Heart left ventricle (tissue), 16 donors: ENCODE results near the gene XIRP2. TPM values are rescaled to one million over a fixed set of nuclear protein-coding genes. Genes with fewer than 3 reads are reported as not detected.

ENCODE experiments used
- ATAC-seq, 4 donors: fragments of 200-7000 bp; cut with Tn5 transposase; one replicate each; pipeline ENCODE4 v1.9.1; 2020 to 2022; ENCODE audit warnings: moderate library complexity in 4 of 4, mild to moderate bottlenecking in 3 of 4, moderate number of reproducible peaks in 1 of 4
- DNase-seq, 5 donors: peaks; one replicate each; pipeline ENCODE4 v3.0.0-alpha.2; 2020
- H3K27ac ChIP-seq, 12 donors: fragments of 200-600 bp; sonication (generic) in 4 of 12; one replicate each; pipeline versions ENCODE4 v1.5.0 to v1.8.0; 2016 to 2022; ENCODE audit warnings: mild to moderate bottlenecking in 2 of 12
- H3K27me3 ChIP-seq, 9 donors: fragments of 200-600 bp; sonication (generic) in 2 of 9; one replicate each; pipeline versions ENCODE4 v1.5.1 to v1.8.0; 2016 to 2022; ENCODE audit warnings: mild to moderate bottlenecking in 3 of 9
- H3K36me3 ChIP-seq, 9 donors: fragments of 200-600 bp; sonication (generic) in 2 of 9; one replicate each; pipeline versions ENCODE4 v1.5.0 to v1.8.0; 2018 to 2022; ENCODE audit warnings: mild to moderate bottlenecking in 2 of 9
- H3K4me1 ChIP-seq, 12 donors: fragments of 200-600 bp; sonication (generic) in 4 of 12; one replicate each; pipeline versions ENCODE4 v1.5.0 to v1.8.0; 2016 to 2022; ENCODE audit warnings: mild to moderate bottlenecking in 3 of 12
- H3K4me3 ChIP-seq, 12 donors: fragments of 200-600 bp; sonication (generic) in 4 of 12; one replicate each; pipeline versions ENCODE4 v1.5.0 to v1.8.0; 2017 to 2022; ENCODE audit warnings: mild to moderate bottlenecking in 9 of 12, moderate library complexity in 4 of 12
- H3K9me3 ChIP-seq, 12 donors: fragments of 200-600 bp; sonication (generic) in 4 of 12; one replicate each; pipeline versions ENCODE4 v1.5.0 to v1.8.0; 2016 to 2022; ENCODE audit warnings: mild to moderate bottlenecking in 1 of 12
- CTCF ChIP-seq, 12 donors: fragments of 200-600 bp; sonication (generic) in 4 of 12; IDR thresholded peaks; one replicate each; pipeline versions ENCODE4 v1.5.0 to v1.8.0; 2018 to 2022; ENCODE audit warnings: antibody characterized with exemption in 12 of 12, mild to moderate bottlenecking in 5 of 12
- POLR2A ChIP-seq, 2 donors: fragments of 450-650 bp; IDR thresholded peaks; one replicate each; pipeline ENCODE4 v1.6.1; 2017; ENCODE audit warnings: antibody characterized with exemption in 2 of 2, mild to moderate bottlenecking in 2 of 2, moderate library complexity in 2 of 2
- WGBS, 4 donors: extraction: QIAGEN DNeasy Blood & Tissue Kit in 2 of 4; methylation state at CpG; one replicate each; pipeline versions ENCODE4 v1.1.5 to v1.1.7; 2013 to 2018; 5-methylcytosine and 5-hydroxymethylcytosine counted together
- intact Hi-C, 10 donors: fragments of 100-400 bp; cut with DNase I; formaldehyde crosslinking; loops; one replicate each; pipeline versions ENCODE4 v1.11.1 to v1.14.2; 2022
- polyA plus RNA-seq, 2 donors: library from polyadenylated mRNA; stranded (reverse); fragments of 200-250 nt; gene quantifications; one replicate each; pipeline ENCODE4 v1.2.3, GENCODE V29; 2013
- total RNA-seq, 9 donors: library from RNA; depleted of rRNA in 2 of 9; stranded (reverse); fragments of >200 nt in 2 of 9; fragmentation: NEBNext Ultra II Directional in 3 of 9; extraction: Animal tissue kit (Norgen Biotek cat#: 25700) in 3 of 9; gene quantifications; one replicate each; pipeline versions ENCODE4 v1.1.0 to v1.2.4, GENCODE V29; 2016 to 2023
- donor health status: ischemic (EF 13 %, LVEDD 7.1; RV severe dilation, severe dysfunction).
- donor health status: healthy with polysubstance abuse.
- donor health status: DM: no; HTN: yes; CAD: no.
- donor health status: DM: no; HTN: no; CAD: no.
- donor health status: ischemic (EF 25% LVEDD 6.9; RV normal size, moderate dysfunction).
- donor health status: ischemic (EF 25% LVEDD 5.7; RV mildly dilated, moderate dysfunction).
- donor health status: healthy.
- donor health status: DM: yes; HTN: yes; CAD: no.
- donor health status: ischemic (EF 35%, LVEDD 5.7; RV mildly dilated, moderate dysfunction).
- donor health status: nonischemic (EF 11% LVEDD 7.7; RV severe dilation, severe dysfunction).
- donor health status: DM: yes; HTN: yes; CAD: no.
- donor health status: PGD.
- donor health status: ischemic (EF 29% LVEDD 5.4; RV normal size, mild dysfunction).
- donor health status: nonischemic (EF 23%, LVEDD 6.1; RV moderate dilation, normal function).

XIRP2 gene
- total and polyA plus RNA-seq, 11 donors = 227 to 2,395 (median 626) TPM

GRCh38 chr2:167190053-167190452 lies 301.8 kb downstream of the XIRP2 start:
- peaks cover 0 to 27% (median 1%) of the 10 kb centered on the region in 12 donors for H3K4me1 ChIP-seq
- ATAC-seq (peak; percentile 41 to 70 (median 64)), DNase-seq (peak in 4 of 5 donors; percentile 59 to 69 (median 62))
- intact Hi-C loops = no loop called here
- H3K27me3 ChIP-seq = no peaks in the 10 kb centered on the region
- WGBS, 4 donors = 18 to 24% (median 21%) methylated on average over 3 of the region's 3 CpGs
- peak overlapping the region; percentile 38 to 91 (median 80) for H3K27ac ChIP-seq
- H3K9me3 ChIP-seq = no peaks in the 10 kb centered on the region
- TF ChIP-seq POLR2A (IDR thresholded peaks at IDR 0.05) (no peak), CTCF (IDR thresholded peaks at IDR 0.05) (no peak)
- H3K36me3 ChIP-seq = no peaks in the 10 kb centered on the region
- peak overlapping the region in 10 of 12 donors; percentile 14 to 60 (median 52) for H3K4me3 ChIP-seq

- H3K4me3 ChIP-seq = peak overlapping the region in 9 of 12 donors; percentile 11 to 60 (median 52)
- no peaks in the 10 kb centered on the region for H3K27me3 ChIP-seq
- WGBS, 4 donors = 48 to 64% (median 54%) methylated on average over 3 of the region's 3 CpGs
- DNase-seq (no peak), ATAC-seq (no peak)
- H3K4me1 ChIP-seq = peaks cover 0 to 40% (median 8%) of the 10 kb centered on the region in 12 donors
- TF ChIP-seq CTCF (IDR thresholded peaks at IDR 0.05) (no peak), POLR2A (IDR thresholded peaks at IDR 0.05) (no peak)
- no peaks in the 10 kb centered on the region for H3K9me3 ChIP-seq
- no peaks in the 10 kb centered on the region for H3K36me3 ChIP-seq
- H3K27ac ChIP-seq = peak overlapping the region in 9 of 12 donors; percentile 60 to 91 (median 84)
- intact Hi-C loops = no loop called here
These were observed 303.3 kb downstream of the XIRP2 start for GRCh38 chr2:167191588-167191987.

- H3K4me3 ChIP-seq = peak overlapping the region in 7 of 12 donors; percentile 12 to 60 (median 51)
- no peaks in the 10 kb centered on the region for H3K9me3 ChIP-seq
- no peaks in the 10 kb centered on the region for H3K36me3 ChIP-seq
- DNase-seq = no peak
- peaks cover 0 to 46% (median 14%) of the 10 kb centered on the region in 12 donors for H3K4me1 ChIP-seq
- H3K27me3 ChIP-seq = no peaks in the 10 kb centered on the region
- 27 to 42% (median 39%) methylated on average over 4 of the region's 4 CpGs for WGBS, 4 donors
- peak in 1 of 4 donors; percentile 21 for ATAC-seq
- H3K27ac ChIP-seq = peak overlapping the region in 11 of 12 donors; percentile 12 to 91 (median 82)
- TF ChIP-seq CTCF (IDR thresholded peaks at IDR 0.05) (no peak), POLR2A (IDR thresholded peaks at IDR 0.05) (no peak)
- intact Hi-C loops = no loop called here
These were observed 304.6 kb downstream of the XIRP2 start for GRCh38 chr2:167192833-167193232.

DNA sequence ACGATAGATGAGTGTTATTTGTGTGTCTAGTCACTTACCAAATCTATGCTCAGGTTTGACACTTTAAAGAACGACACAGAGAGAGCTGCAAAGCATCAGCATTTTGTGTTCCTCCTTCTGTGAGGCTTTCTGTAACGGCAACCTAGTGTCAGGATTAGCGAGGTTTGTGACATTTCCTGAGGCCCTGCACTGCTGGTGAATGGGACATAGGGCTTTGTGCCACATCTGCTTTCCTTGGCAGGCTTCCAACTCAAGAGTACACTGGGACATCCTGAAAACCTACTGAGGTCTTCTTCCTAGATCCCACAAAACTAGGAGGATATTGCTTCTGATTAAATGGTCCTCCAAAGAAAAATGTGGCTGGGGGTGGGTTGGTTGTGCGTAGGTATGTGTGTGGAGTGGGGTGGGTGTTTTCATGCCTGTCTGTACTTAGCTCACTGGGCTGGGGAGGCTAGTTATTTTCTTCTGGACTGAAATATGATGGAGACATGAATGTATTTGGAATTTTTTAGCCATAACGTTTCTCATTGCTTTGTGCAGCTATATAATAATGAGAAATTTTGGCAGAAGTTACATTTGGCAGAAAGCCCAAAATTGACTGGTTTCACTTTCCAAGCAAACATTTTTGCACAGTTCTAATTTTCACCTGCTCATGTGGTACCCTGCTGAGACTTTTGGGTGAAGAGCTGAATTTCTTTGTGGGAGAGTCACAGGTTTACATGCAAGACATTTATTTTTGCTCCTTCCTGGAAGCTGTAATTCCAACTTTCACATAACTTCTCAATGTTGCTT lies 308.4 kb downstream of the XIRP2 start:
- ATAC-seq (peak; percentile 73 to 83 (median 82)), DNase-seq (peak in 4 of 5 donors; percentile 50 to 72 (median 58))
- no peaks in the 10 kb centered on the region for H3K27me3 ChIP-seq
- peak overlapping the region in 11 of 12 donors; percentile 20 to 75 (median 68) for H3K27ac ChIP-seq
- H3K4me1 ChIP-seq = peaks cover 0 to 53% (median 14%) of the 10 kb centered on the region in 12 donors
- H3K9me3 ChIP-seq = no peaks in the 10 kb centered on the region
- TF ChIP-seq POLR2A (IDR thresholded peaks at IDR 0.05) (no peak), CTCF (IDR thresholded peaks at IDR 0.05) (no peak)
- intact Hi-C loops = no loop called here
- 7 to 11% (median 9%) methylated on average over 6 of the region's 6 CpGs for WGBS, 4 donors
- no peaks in the 10 kb centered on the region for H3K36me3 ChIP-seq
- no peak overlapping the region for H3K4me3 ChIP-seq
